Fibroblast of mammary gland (primary cell): ENCODE data around the gene THOC1.

Source experiments
- DNase-seq: peaks from one replicate; pipeline ENCODE4 v3.0.0-alpha.2; 2010; ENCODE audit warnings: low read depth
- H3K4me3 ChIP-seq: 2 replicates; pipeline ENCODE4 v1.5.1; 2011; ENCODE audit warnings: low read depth, mild to moderate bottlenecking, low read length, moderate library complexity; ENCODE audit not compliant: control insufficient read depth
- CTCF ChIP-seq: conservative IDR thresholded peaks from 2 replicates; pipeline ENCODE4 v1.5.1; 2011; ENCODE audit warnings: low read depth, low read length, inconsistent platforms; ENCODE audit not compliant: control insufficient read depth, insufficient read depth

Gene THOC1

GRCh38 chr18:245282-245847 lies 22.5 kb downstream of the THOC1 start:
- no peak for TF ChIP-seq CTCF
- H3K4me3 ChIP-seq: no peak overlapping the region
- no peak for DNase-seq

DNA sequence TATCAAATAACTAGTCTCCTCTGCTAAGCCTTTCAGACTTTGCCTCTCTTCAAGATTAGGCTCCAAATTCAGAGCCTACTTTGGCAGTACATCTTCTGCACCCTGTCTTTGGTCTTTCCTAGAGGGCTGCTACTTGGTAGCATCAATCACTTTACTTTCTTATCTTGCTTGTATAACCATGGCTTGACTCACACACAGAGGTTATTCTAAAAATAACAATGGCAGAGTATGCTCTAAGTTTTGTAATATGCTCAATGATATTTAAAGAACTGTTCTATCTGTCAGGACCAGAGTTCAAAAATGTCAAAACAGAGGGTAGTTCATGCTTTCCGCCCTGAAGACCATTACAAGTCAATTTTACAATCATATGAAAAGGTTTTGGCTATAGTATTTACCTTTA lies 27.7 kb downstream of the THOC1 start:
- no peak for DNase-seq
- H3K4me3 ChIP-seq: no peak overlapping the region
- no peak for TF ChIP-seq CTCF

DNA sequence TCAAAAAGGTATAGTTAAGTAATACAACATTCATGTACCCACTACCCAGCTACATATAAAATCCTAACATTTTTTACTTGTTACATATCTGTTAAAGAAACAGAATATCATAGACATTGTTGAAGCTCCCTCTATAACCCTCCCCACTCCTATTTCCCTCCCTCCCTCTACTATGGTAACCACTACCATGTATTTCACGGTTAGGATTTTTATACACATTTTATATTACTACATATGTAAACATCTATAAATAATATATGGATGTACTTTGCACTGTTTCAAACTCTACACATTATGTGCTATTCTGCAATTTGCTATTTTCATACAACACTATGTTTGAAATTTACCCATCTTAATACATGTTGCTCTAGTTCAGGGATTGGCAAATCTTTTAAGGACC lies 36.3 kb downstream of the THOC1 start:
- H3K4me3 ChIP-seq: no peak overlapping the region
- no peak for DNase-seq
- TF ChIP-seq CTCF: no peak

DNA sequence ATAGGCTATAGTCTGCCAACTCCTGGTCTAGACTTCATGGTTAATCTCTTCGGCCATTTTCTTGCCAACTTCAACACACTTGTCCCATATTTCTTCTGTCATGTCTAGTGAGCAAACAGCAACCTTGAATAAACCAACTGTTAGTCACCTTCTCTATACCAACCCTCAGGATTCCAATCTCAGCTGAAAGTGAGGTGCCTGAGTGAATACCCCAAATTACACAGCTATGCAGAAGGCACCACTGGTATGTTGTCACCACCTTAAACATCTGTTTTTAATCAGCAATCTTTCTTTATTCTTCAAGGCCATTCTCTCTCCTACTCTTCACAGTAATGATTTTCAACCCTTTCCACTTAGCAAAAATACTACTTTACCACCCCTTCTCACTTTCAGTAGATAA lies 39.3 kb downstream of the THOC1 start:
- no peak for DNase-seq
- TF ChIP-seq CTCF: no peak
- H3K4me3 ChIP-seq: no peak overlapping the region

- no peak overlapping the region for H3K4me3 ChIP-seq
- no peak for TF ChIP-seq CTCF
- no peak for DNase-seq
Measured at GRCh38 chr18:227902-228301, 39.9 kb downstream of the THOC1 start.

- H3K4me3 ChIP-seq: no peak overlapping the region
- no peak for DNase-seq
- no peak for TF ChIP-seq CTCF
Measured at GRCh38 chr18:227374-227773, 40.5 kb downstream of the THOC1 start.

DNA sequence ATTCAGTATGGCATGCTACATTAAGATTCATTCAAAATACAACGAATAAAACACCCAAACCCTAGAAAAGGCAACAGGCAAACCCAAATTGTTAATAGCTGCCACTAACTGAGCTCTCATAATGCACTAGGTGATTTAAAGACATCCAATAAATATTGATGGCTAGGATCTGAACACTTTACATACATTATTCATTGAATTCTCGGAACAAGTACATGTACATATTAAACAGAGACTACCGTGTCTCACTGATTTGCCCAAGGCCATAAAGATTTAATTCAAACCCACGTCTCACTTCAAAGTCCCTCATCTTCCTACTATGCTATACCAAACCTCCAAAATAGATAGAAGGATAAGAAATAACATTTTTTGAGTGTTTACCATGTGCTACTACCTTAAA lies 42.1 kb downstream of the THOC1 start:
- TF ChIP-seq CTCF: no peak
- no peak overlapping the region for H3K4me3 ChIP-seq
- no peak for DNase-seq
